G401.6 (cell line): ENCODE results near the gene FAM193A.
"Not testable (repeated sequence)": the region's sequence is repeated elsewhere in the genome, so short reads cannot be mapped to it uniquely, and the experiment has no call there.

Experiments used
- FAIRE-seq: peaks from 2 replicates; lab custom pipeline; 2012; peaks lifted over from hg19 to GRCh38; lab: Jason Lieb, UNC

Gene FAM193A

GRCh38 chr4:2514944-2515343 lies 21.5 kb upstream of the FAM193A start:
- not testable (repeated sequence) for FAIRE-seq

GRCh38 chr4:2515830-2516550 lies 20.5 kb upstream of the FAM193A start:
- no peak for FAIRE-seq

- FAIRE-seq, result no peak
Observed at GRCh38 chr4:2516635-2517034, 19.8 kb upstream of the FAM193A start.

- no peak for FAIRE-seq
Observed at GRCh38 chr4:2526559-2526958, 9.9 kb upstream of the FAM193A start.

GRCh38 chr4:2534904-2535375 lies 1.5 kb upstream of the FAM193A start:
- FAIRE-seq, result no peak

GRCh38 chr4:2535376-2536192 lies 863 bp upstream of the FAM193A start:
- no peak for FAIRE-seq

GRCh38 chr4:2537011-2537830 lies 774 bp downstream of the FAM193A start:
- no peak for FAIRE-seq

- FAIRE-seq, result not testable (repeated sequence)
Observed at GRCh38 chr4:2543580-2544191, 7.2 kb downstream of the FAM193A start.

GRCh38 chr4:2545321-2546013 lies 9.0 kb downstream of the FAM193A start:
- no peak for FAIRE-seq

GRCh38 chr4:2546286-2546823 lies 9.9 kb downstream of the FAM193A start:
- no peak for FAIRE-seq

GRCh38 chr4:2546961-2547691 lies 10.7 kb downstream of the FAM193A start:
- FAIRE-seq, result not testable (repeated sequence)

GRCh38 chr4:2551118-2551517 lies 14.7 kb downstream of the FAM193A start:
- no peak for FAIRE-seq

- no peak for FAIRE-seq
Observed at GRCh38 chr4:2552806-2553205, 16.4 kb downstream of the FAM193A start.

- no peak for FAIRE-seq
Observed at GRCh38 chr4:2558301-2558700, 21.9 kb downstream of the FAM193A start.

GRCh38 chr4:2560167-2560566 lies 23.7 kb downstream of the FAM193A start:
- FAIRE-seq, result no peak

- FAIRE-seq, result no peak
Observed at GRCh38 chr4:2565533-2565932, 29.1 kb downstream of the FAM193A start.

GRCh38 chr4:2570036-2570435 lies 33.6 kb downstream of the FAM193A start:
- no peak for FAIRE-seq

- no peak for FAIRE-seq
Observed at GRCh38 chr4:2570551-2571222, 34.2 kb downstream of the FAM193A start.

GRCh38 chr4:2572076-2572475 lies 35.6 kb downstream of the FAM193A start:
- FAIRE-seq, result no peak

GRCh38 chr4:2572866-2573265 lies 36.4 kb downstream of the FAM193A start:
- FAIRE-seq, result no peak
